K562 (cell line): ENCODE data around the gene CALHM1. TPM values are rescaled to one million over a fixed set of nuclear protein-coding genes. Genes with fewer than 3 reads are reported as not detected.

Source experiments
- DPF2 ChIP-seq: fragments of 450-650 bp; IDR thresholded peaks from 2 replicates; pipeline ENCODE4 v1.6.1; 2016
- MGA ChIP-seq: fragments of 450-650 bp; IDR thresholded peaks from 2 replicates; pipeline ENCODE4 v1.6.1; 2016; ENCODE audit warnings: mild to moderate bottlenecking, moderate library complexity
- MTA3 ChIP-seq: fragments of 450-650 bp; formaldehyde crosslinking; IDR thresholded peaks from 2 replicates; pipeline ENCODE4 v1.6.1; 2017; ENCODE audit warnings: mild to moderate bottlenecking, borderline replicate concordance
- polyA plus RNA-seq, 8 experiments: library from polyadenylated mRNA; depleted of rRNA in 4 of 8; stranded (reverse) in 5 of 8; unstranded in 3 of 8; fragments of >200 nt; fragmentation: Nextera tagmentation in 2 of 8; fragmentation: Illumina TruSeq in 1 of 8; extraction: Ambion mirVana in 2 of 8; extraction: Trizol in 1 of 8; gene quantifications; 2 replicates each; pipeline versions ENCODE4 v1.2.1 to v1.2.3, GENCODE V29; 2011 to 2014; ENCODE audit warnings: inconsistent platforms in 1 of 8, missing spikeins in 1 of 8
- total RNA-seq, 7 experiments: library from RNA; depleted of rRNA in 6 of 7; stranded (reverse); fragments of >200 nt in 6 of 7; fragmentation: Illumina TruSeq in 2 of 7; extraction: Trizol in 2 of 7; gene quantifications; 2 replicates each; pipeline versions ENCODE4 v1.2.1 to v1.2.3, GENCODE V29; 2011 to 2021; ENCODE audit warnings: low replicate concordance in 1 of 7
- TF ChIP-seq, protein P1 (sequence below): fragments of 200-600 bp; sonication (generic); IDR thresholded peaks from one replicate; pipeline ENCODE4 v1.6.1; 2012; ENCODE audit warnings: mild to moderate bottlenecking, low read depth, low read length, inconsistent platforms

The CALHM1 gene
- total and polyA plus RNA-seq, 9 of the 15 experiments (the other 6 are each of a cell fraction or from before 2014, with no cell fraction given): 0.03 TPM; not detected in 8

DNA sequence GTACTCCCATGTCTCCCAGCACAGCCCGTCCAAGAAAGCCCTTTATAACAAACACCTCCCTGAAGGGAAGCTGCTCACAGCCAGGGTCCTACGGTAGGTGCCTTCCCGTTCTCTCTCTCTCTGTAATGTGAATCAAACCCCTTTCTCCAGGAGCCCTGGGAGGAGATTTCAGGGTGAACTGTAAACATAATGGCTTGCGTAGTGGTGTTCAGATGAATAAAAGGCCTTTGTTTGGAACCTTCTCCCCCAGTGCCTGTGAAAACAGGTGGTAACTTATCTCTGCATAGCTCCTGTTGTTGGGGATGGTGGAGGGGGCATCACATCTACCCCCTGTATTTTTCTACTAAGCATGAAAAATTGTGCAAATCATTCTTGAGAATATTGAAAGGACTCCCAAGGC, 18.9 kb downstream of the CALHM1 start (continued):
- no peak for TF ChIP-seq MGA
- TF ChIP-seq DPF2: no peak
- TF ChIP-seq MTA3: no peak
- TF ChIP-seq, protein P1, sequence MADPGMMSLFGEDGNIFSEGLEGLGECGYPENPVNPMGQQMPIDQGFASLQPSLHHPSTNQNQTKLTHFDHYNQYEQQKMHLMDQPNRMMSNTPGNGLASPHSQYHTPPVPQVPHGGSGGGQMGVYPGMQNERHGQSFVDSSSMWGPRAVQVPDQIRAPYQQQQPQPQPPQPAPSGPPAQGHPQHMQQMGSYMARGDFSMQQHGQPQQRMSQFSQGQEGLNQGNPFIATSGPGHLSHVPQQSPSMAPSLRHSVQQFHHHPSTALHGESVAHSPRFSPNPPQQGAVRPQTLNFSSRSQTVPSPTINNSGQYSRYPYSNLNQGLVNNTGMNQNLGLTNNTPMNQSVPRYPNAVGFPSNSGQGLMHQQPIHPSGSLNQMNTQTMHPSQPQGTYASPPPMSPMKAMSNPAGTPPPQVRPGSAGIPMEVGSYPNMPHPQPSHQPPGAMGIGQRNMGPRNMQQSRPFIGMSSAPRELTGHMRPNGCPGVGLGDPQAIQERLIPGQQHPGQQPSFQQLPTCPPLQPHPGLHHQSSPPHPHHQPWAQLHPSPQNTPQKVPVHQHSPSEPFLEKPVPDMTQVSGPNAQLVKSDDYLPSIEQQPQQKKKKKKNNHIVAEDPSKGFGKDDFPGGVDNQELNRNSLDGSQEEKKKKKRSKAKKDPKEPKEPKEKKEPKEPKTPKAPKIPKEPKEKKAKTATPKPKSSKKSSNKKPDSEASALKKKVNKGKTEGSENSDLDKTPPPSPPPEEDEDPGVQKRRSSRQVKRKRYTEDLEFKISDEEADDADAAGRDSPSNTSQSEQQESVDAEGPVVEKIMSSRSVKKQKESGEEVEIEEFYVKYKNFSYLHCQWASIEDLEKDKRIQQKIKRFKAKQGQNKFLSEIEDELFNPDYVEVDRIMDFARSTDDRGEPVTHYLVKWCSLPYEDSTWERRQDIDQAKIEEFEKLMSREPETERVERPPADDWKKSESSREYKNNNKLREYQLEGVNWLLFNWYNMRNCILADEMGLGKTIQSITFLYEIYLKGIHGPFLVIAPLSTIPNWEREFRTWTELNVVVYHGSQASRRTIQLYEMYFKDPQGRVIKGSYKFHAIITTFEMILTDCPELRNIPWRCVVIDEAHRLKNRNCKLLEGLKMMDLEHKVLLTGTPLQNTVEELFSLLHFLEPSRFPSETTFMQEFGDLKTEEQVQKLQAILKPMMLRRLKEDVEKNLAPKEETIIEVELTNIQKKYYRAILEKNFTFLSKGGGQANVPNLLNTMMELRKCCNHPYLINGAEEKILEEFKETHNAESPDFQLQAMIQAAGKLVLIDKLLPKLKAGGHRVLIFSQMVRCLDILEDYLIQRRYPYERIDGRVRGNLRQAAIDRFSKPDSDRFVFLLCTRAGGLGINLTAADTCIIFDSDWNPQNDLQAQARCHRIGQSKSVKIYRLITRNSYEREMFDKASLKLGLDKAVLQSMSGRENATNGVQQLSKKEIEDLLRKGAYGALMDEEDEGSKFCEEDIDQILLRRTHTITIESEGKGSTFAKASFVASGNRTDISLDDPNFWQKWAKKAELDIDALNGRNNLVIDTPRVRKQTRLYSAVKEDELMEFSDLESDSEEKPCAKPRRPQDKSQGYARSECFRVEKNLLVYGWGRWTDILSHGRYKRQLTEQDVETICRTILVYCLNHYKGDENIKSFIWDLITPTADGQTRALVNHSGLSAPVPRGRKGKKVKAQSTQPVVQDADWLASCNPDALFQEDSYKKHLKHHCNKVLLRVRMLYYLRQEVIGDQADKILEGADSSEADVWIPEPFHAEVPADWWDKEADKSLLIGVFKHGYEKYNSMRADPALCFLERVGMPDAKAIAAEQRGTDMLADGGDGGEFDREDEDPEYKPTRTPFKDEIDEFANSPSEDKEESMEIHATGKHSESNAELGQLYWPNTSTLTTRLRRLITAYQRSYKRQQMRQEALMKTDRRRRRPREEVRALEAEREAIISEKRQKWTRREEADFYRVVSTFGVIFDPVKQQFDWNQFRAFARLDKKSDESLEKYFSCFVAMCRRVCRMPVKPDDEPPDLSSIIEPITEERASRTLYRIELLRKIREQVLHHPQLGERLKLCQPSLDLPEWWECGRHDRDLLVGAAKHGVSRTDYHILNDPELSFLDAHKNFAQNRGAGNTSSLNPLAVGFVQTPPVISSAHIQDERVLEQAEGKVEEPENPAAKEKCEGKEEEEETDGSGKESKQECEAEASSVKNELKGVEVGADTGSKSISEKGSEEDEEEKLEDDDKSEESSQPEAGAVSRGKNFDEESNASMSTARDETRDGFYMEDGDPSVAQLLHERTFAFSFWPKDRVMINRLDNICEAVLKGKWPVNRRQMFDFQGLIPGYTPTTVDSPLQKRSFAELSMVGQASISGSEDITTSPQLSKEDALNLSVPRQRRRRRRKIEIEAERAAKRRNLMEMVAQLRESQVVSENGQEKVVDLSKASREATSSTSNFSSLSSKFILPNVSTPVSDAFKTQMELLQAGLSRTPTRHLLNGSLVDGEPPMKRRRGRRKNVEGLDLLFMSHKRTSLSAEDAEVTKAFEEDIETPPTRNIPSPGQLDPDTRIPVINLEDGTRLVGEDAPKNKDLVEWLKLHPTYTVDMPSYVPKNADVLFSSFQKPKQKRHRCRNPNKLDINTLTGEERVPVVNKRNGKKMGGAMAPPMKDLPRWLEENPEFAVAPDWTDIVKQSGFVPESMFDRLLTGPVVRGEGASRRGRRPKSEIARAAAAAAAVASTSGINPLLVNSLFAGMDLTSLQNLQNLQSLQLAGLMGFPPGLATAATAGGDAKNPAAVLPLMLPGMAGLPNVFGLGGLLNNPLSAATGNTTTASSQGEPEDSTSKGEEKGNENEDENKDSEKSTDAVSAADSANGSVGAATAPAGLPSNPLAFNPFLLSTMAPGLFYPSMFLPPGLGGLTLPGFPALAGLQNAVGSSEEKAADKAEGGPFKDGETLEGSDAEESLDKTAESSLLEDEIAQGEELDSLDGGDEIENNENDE: no peak
